ELF-1 (cell line): ENCODE data around the gene USP54.
"Not testable (repeated sequence)": the region's sequence is repeated elsewhere in the genome, so short reads cannot be mapped to it uniquely, and the experiment has no call there.

Source experiments
- DNase-seq: peaks from one replicate; pipeline ENCODE4 v3.0.0-alpha.2; 2016; ENCODE audit warnings: low read depth, low spot score

The USP54 gene

GRCh38 chr10:73590881-73591799 lies at the start of gene USP54:
Gene USP54 (minus strand): TSS chr10:73591342. CDS start chr10:73575658, 15,684 bp downstream.
- DNase-seq = peak; percentile 78

GRCh38 chr10:73639286-73639685 lies 48.1 kb upstream of the USP54 start:
- DNase-seq = no peak

- DNase-seq = no peak
Measured at GRCh38 chr10:73635781-73636180, 44.6 kb upstream of the USP54 start.

GRCh38 chr10:73634421-73634820 lies 43.3 kb upstream of the USP54 start:
- DNase-seq = no peak

- DNase-seq = no peak
Measured at GRCh38 chr10:73629165-73629564, 38.0 kb upstream of the USP54 start.

- no peak for DNase-seq
Measured at GRCh38 chr10:73628405-73628804, 37.3 kb upstream of the USP54 start.

- DNase-seq = no peak
Measured at GRCh38 chr10:73627300-73627699, 36.2 kb upstream of the USP54 start.

GRCh38 chr10:73625884-73626752 lies 35.0 kb upstream of the USP54 start:
- DNase-seq = peak; percentile 96

- peak; percentile 73 for DNase-seq
Measured at GRCh38 chr10:73625004-73625883, 34.1 kb upstream of the USP54 start.

GRCh38 chr10:73623056-73623455 lies 31.9 kb upstream of the USP54 start:
- no peak for DNase-seq

GRCh38 chr10:73620974-73621373 lies 29.8 kb upstream of the USP54 start:
- not testable (repeated sequence) for DNase-seq

- not testable (repeated sequence) for DNase-seq
Measured at GRCh38 chr10:73617143-73617542, 26.0 kb upstream of the USP54 start.

- DNase-seq = no peak
Measured at GRCh38 chr10:73614720-73615119, 23.6 kb upstream of the USP54 start.

GRCh38 chr10:73609116-73609515 lies 18.0 kb upstream of the USP54 start:
- no peak for DNase-seq

GRCh38 chr10:73601486-73601921 lies 10.4 kb upstream of the USP54 start:
- peak; percentile 79 for DNase-seq

GRCh38 chr10:73597346-73597745 lies 6.2 kb upstream of the USP54 start:
- DNase-seq = no peak

GRCh38 chr10:73593812-73594211 lies 2.7 kb upstream of the USP54 start:
- no peak for DNase-seq

GRCh38 chr10:73593110-73593509 lies 2.0 kb upstream of the USP54 start:
- DNase-seq = no peak

- peak; percentile 83 for DNase-seq
Measured at GRCh38 chr10:73591935-73592699, 975 bp upstream of the USP54 start.

GRCh38 chr10:73589563-73590126 lies 1.5 kb downstream of the USP54 start:
- DNase-seq = no peak
